ENCODE measurements around the gene GAREM2.

The GAREM2 gene

DNA sequence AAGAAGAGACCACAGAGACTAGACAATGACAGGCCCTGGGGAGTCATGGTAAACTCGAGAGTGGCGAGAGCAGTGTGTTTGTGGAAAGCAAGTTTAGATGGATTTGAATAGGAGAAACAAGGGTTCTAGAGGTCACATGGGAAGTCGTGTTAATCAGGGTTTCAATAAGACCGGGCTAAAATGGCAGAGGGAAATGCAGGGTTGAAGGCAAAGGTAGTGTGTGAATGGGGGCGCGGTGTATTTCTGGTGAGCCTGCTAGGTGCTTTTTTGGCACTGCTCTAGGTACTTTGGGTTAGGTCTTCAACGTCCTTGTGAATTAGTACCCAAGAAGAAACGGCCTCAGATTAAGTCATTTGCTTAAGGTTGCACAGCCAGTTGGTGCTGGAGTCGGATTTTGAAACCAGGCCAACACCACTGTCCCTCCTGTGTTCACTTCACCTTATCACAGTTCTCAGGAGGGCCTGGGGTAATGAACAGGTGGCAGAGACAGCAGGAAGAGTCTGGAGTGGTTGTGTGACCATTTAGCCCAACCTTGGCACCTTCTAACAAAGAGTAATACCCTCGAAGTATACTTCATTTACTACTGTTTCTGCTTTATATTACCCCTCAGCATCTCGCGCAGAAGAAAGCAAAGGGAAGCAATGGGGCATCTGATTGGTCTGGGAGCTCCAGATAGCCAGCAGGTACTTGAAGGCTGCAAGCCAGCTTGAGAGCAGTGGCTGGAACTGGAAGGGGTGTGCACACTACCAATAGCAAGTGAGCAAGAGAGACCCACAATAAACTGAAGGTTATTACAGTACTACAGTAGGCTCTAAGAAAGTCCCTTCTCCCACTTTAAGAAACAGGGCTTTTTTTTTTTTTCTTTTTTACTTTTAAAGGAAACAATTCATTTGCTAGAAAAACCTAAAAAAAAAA, 33.4 kb upstream of the GAREM2 start:
- Mint-ChIP-seq H3K9me3 (no peaks in the 10 kb centered on the region), H3K27me3 (ENCODE audit: low read depth, poor library complexity) (peaks cover 3% of the 10 kb centered on the region), H3K27ac (peak overlapping the region; percentile 78), H3K4me3 (no peak overlapping the region), H3K36me3 (ENCODE audit: low read depth) (peaks cover 24% of the 10 kb centered on the region), H3K4me1 (peaks cover 5% of the 10 kb centered on the region)
- no peak for TF ChIP-seq CTCF (IDR thresholded peaks at IDR 0.05)
- DNase-seq, result no peak

DNA sequence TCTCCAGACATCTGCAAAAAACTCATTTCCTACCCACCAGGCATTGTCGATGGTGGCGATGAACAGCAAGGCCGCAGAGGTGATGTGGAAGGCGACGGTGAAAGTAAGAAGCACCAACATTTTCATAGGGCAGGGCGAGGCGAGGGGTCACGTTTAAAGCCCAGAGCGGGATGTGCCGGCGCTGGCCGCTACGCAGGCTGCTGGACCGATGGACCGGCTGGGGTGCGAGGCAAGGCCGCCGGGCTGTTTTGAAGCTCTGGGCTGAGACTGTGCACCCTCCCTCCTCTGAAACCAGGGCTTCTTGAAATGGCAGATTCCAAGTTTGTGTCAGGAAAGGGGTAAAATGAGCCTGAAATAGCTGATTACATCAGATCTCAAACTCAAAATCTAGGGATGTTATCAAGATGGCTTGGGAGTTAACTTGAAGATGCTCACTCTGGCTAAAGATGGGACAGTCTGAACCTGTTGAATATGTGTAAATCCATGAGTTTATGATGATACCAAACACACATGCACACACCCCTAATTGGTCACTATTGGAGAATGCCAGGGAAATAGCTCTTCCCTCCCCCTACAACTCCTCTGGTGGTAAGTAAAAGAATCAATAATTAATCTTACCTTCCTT, 31.6 kb upstream of the GAREM2 start:
- Mint-ChIP-seq H3K9me3 (no peaks in the 10 kb centered on the region), H3K4me3 (no peak overlapping the region), H3K27me3 (ENCODE audit: low read depth, poor library complexity) (peaks cover 3% of the 10 kb centered on the region), H3K4me1 (peaks cover 5% of the 10 kb centered on the region), H3K27ac (peak overlapping the region; percentile 61), H3K36me3 (ENCODE audit: low read depth) (peaks cover 12% of the 10 kb centered on the region)
- no peak for TF ChIP-seq CTCF (IDR thresholded peaks at IDR 0.05)
- DNase-seq, result no peak

GRCh38 chr2:26144031-26144430, 28.9 kb upstream of the GAREM2 start:
- no peak for DNase-seq
- H3K27ac Mint-ChIP-seq, result no peak overlapping the region

GRCh38 chr2:26144953-26145680, 27.8 kb upstream of the GAREM2 start:
- Mint-ChIP-seq H3K36me3 (ENCODE audit: low read depth) (no peaks in the 10 kb centered on the region), H3K9me3 (no peaks in the 10 kb centered on the region), H3K4me1 (peaks cover 2% of the 10 kb centered on the region), H3K27me3 (ENCODE audit: low read depth, poor library complexity) (peaks cover 17% of the 10 kb centered on the region), H3K27ac (no peak overlapping the region), H3K4me3 (no peak overlapping the region)
- TF ChIP-seq CTCF (IDR thresholded peaks at IDR 0.05), result peak; percentile 70
- peak; percentile 66 for DNase-seq

More at GRCh38 chr2:26144031-26144430, 28.9 kb upstream of the GAREM2 start:
- Mint-ChIP-seq H3K9me3 (no peaks in the 10 kb centered on the region), H3K4me3 (no peak overlapping the region), H3K27me3 (ENCODE audit: low read depth, poor library complexity) (peaks cover 15% of the 10 kb centered on the region), H3K36me3 (ENCODE audit: low read depth) (no peaks in the 10 kb centered on the region), H3K4me1 (peaks cover 4% of the 10 kb centered on the region)
- no peak for TF ChIP-seq CTCF (IDR thresholded peaks at IDR 0.05)

GRCh38 chr2:26148501-26148900, 24.4 kb upstream of the GAREM2 start:
- no peaks in the 10 kb centered on the region for H3K36me3 Mint-ChIP-seq (ENCODE audit: low read depth)

More at GRCh38 chr2:26148501-26148900, 24.4 kb upstream of the GAREM2 start:
- no peak for TF ChIP-seq CTCF (IDR thresholded peaks at IDR 0.05)
- Mint-ChIP-seq H3K27me3 (ENCODE audit: low read depth, poor library complexity) (peaks cover 27% of the 10 kb centered on the region), H3K9me3 (peaks cover 8% of the 10 kb centered on the region), H3K4me3 (no peak overlapping the region), H3K27ac (no peak overlapping the region), H3K4me1 (peaks cover 5% of the 10 kb centered on the region)
- DNase-seq, result no peak

Data from nephron progenitor cell (in vitro differentiated cells).